HepG2 (cell line): ENCODE data around the gene PFDN1. TPM values are rescaled to one million over a fixed set of nuclear protein-coding genes. Genes with fewer than 3 reads are reported as not detected.

ENCODE experiments used
- BORCS8-MEF2B ChIP-seq: sonication (generic); formaldehyde crosslinking; IDR thresholded peaks from 2 replicates; pipeline ENCODE4 v1.8.0; 2022; ENCODE audit warnings: mild to moderate bottlenecking, missing genetic modification reagents
- CREM ChIP-seq, 2 experiments: sonication (generic) in 1 of 2; formaldehyde crosslinking in 1 of 2; IDR thresholded peaks; 2 replicates each; pipeline versions ENCODE4 v1.4.0 to v1.6.1; 2016 to 2020; ENCODE audit warnings: antibody characterized with exemption in 1 of 2, mild to moderate bottlenecking in 1 of 2, missing genetic modification reagents in 1 of 2
- FOXC1 ChIP-seq: sonication (generic); formaldehyde crosslinking; IDR thresholded peaks from 2 replicates; pipeline ENCODE4 v1.8.0; 2022; ENCODE audit warnings: mild to moderate bottlenecking, missing genetic modification reagents, borderline replicate concordance
- GABPA ChIP-seq, 2 experiments: IDR thresholded peaks; 2 replicates each; pipeline ENCODE4 v1.6.1; 2011 to 2016; ENCODE audit warnings: low read depth in 2 of 2, low read length in 1 of 2, missing biosample characterization in 1 of 2, missing genetic modification characterization in 1 of 2
- GATA4 ChIP-seq: sonication (generic); IDR thresholded peaks from 2 replicates; pipeline ENCODE4 v1.6.1; 2016; ENCODE audit warnings: antibody characterized with exemption, low read depth, borderline replicate concordance
- GFI1 ChIP-seq: sonication (generic); formaldehyde crosslinking; IDR thresholded peaks from 2 replicates; pipeline ENCODE4 v1.5.0; 2020; ENCODE audit warnings: missing genetic modification reagents, mild to moderate bottlenecking, borderline replicate concordance
- HOXA7 ChIP-seq: sonication (generic); formaldehyde crosslinking; IDR thresholded peaks from 2 replicates; pipeline ENCODE4 v1.8.1; 2022; ENCODE audit warnings: mild to moderate bottlenecking, missing genetic modification reagents, moderate library complexity
- KMT2A ChIP-seq: sonication (generic); formaldehyde crosslinking; IDR thresholded peaks from 2 replicates; pipeline ENCODE4 v1.4.0; 2020; ENCODE audit warnings: missing genetic modification reagents
- RBAK ChIP-seq: sonication (generic); formaldehyde crosslinking; IDR thresholded peaks from 2 replicates; pipeline ENCODE4 v1.5.1; 2020; ENCODE audit warnings: mild to moderate bottlenecking, missing genetic modification reagents
- RERE ChIP-seq: IDR thresholded peaks from 2 replicates; pipeline ENCODE4 v1.6.1; 2016; ENCODE audit warnings: low read depth, missing genetic modification reagents, missing compliant biosample characterization
- RFX3 ChIP-seq: IDR thresholded peaks from 2 replicates; pipeline ENCODE4 v1.6.1; 2016; ENCODE audit warnings: missing biosample characterization, missing genetic modification reagents
- ZBTB20 ChIP-seq: sonication (generic); formaldehyde crosslinking; IDR thresholded peaks from 2 replicates; pipeline ENCODE4 v1.8.1; 2023; ENCODE audit warnings: missing genetic modification reagents, low read depth, mild to moderate bottlenecking, borderline replicate concordance
- ZNF143 ChIP-seq: sonication (generic); formaldehyde crosslinking; IDR thresholded peaks from 2 replicates; pipeline ENCODE4 v1.4.0; 2020; ENCODE audit warnings: missing genetic modification reagents
- ZNF24 ChIP-seq: fragments of 450-650 bp; IDR thresholded peaks from 2 replicates; pipeline ENCODE4 v1.6.1; 2017; ENCODE audit warnings: antibody characterized with exemption, mild to moderate bottlenecking
- ZNF343 ChIP-seq: sonication (generic); formaldehyde crosslinking; IDR thresholded peaks from 2 replicates; pipeline ENCODE4 v1.4.0; 2020; ENCODE audit warnings: mild to moderate bottlenecking, missing genetic modification reagents
- ZNF549 ChIP-seq: sonication (generic); formaldehyde crosslinking; IDR thresholded peaks from 2 replicates; pipeline ENCODE4 v1.5.0; 2020; ENCODE audit warnings: missing genetic modification reagents
- ZNF704 ChIP-seq: sonication (generic); formaldehyde crosslinking; IDR thresholded peaks from 2 replicates; pipeline ENCODE4 v1.8.1; 2023; ENCODE audit warnings: mild to moderate bottlenecking, inconsistent platforms, moderate library complexity, missing genetic modification reagents, borderline replicate concordance
- polyA plus RNA-seq, 8 experiments: library from polyadenylated mRNA; depleted of rRNA in 3 of 8; stranded (reverse) in 7 of 8; unstranded in 1 of 8; fragments of >200 nt; fragmentation: Illumina TruSeq in 4 of 8; extraction: Trizol in 4 of 8; gene quantifications; 2 replicates each; pipeline versions ENCODE4 v1.2.1 to v1.2.3, GENCODE V29; 2011 to 2016; ENCODE audit warnings: low read depth in 4 of 8, missing spikeins in 1 of 8, mixed read lengths in 1 of 8; ENCODE audit not compliant: insufficient read depth in 1 of 8
- total RNA-seq, 5 experiments: library from RNA; depleted of rRNA; stranded (reverse); fragments of >200 nt; fragmentation: Illumina TruSeq; extraction: Trizol; gene quantifications; 2 replicates each; pipeline ENCODE4 v1.2.3, GENCODE V29; 2016; ENCODE audit warnings: low read depth in 1 of 5
- TF ChIP-seq, protein P1 (sequence below): sonication (generic); formaldehyde crosslinking; IDR thresholded peaks from 2 replicates; pipeline ENCODE4 v1.4.0; 2020; ENCODE audit warnings: missing genetic modification reagents, borderline replicate concordance

PFDN1 gene
- total and polyA plus RNA-seq, 2 of the 13 experiments (the other 11 are each of a cell fraction or from before 2014, with no cell fraction given) = 67.2 to 70.8 TPM

- TF ChIP-seq GABPA (IDR thresholded peaks at IDR 0.05; ENCODE audit: low read depth, low read length) (no peak), GABPA (CRISPR knock-in tag; IDR thresholded peaks at IDR 0.05; ENCODE audit: low read depth) (no peak), ZNF343 (CRISPR knock-in tag) (0 out of 2 replicates have a peak, but pooled peaks have one; percentile 41), RFX3 (CRISPR knock-in tag) (no peak), CREM (IDR thresholded peaks at IDR 0.05) (no peak), CREM (CRISPR knock-in tag; IDR thresholded peaks at IDR 0.05) (no peak), RBAK (no peak), RERE (CRISPR knock-in tag) (no peak), ZNF24 (no peak), GFI1 (peak; percentile 71; the same call in 1 of the 2 replicates), FOXC1 (CRISPR knock-in tag) (peak; percentile 76; the same call in 1 of the 2 replicates), KMT2A (CRISPR knock-in tag) (no peak), GATA4 (0 out of 2 replicates have a peak, but pooled peaks have one; percentile 35), HOXA7 (CRISPR knock-in tag) (no peak), ZNF549 (CRISPR knock-in tag) (no peak), BORCS8-MEF2B (CRISPR knock-in tag) (no peak), ZBTB20 (CRISPR knock-in tag) (no peak), ZNF143 (CRISPR knock-in tag) (no peak), ZNF704 (CRISPR knock-in tag) (no peak)
- TF ChIP-seq, protein P1, sequence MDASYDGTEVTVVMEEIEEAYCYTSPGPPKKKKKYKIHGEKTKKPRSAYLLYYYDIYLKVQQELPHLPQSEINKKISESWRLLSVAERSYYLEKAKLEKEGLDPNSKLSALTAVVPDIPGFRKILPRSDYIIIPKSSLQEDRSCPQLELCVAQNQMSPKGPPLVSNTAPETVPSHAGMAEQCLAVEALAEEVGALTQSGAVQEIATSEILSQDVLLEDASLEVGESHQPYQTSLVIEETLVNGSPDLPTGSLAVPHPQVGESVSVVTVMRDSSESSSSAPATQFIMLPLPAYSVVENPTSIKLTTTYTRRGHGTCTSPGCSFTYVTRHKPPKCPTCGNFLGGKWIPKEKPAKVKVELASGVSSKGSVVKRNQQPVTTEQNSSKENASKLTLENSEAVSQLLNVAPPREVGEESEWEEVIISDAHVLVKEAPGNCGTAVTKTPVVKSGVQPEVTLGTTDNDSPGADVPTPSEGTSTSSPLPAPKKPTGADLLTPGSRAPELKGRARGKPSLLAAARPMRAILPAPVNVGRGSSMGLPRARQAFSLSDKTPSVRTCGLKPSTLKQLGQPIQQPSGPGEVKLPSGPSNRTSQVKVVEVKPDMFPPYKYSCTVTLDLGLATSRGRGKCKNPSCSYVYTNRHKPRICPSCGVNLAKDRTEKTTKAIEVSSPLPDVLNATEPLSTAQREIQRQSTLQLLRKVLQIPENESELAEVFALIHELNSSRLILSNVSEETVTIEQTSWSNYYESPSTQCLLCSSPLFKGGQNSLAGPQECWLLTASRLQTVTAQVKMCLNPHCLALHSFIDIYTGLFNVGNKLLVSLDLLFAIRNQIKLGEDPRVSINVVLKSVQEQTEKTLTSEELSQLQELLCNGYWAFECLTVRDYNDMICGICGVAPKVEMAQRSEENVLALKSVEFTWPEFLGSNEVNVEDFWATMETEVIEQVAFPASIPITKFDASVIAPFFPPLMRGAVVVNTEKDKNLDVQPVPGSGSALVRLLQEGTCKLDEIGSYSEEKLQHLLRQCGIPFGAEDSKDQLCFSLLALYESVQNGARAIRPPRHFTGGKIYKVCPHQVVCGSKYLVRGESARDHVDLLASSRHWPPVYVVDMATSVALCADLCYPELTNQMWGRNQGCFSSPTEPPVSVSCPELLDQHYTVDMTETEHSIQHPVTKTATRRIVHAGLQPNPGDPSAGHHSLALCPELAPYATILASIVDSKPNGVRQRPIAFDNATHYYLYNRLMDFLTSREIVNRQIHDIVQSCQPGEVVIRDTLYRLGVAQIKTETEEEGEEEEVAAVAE (CRISPR knock-in tag) = no peak
Measured at GRCh38 chr5:140346348-140347221, 43.7 kb upstream of the PFDN1 start, which contains the start of gene HBEGF (continued).
